NT2/D1 (cell line): ENCODE measurements around the gene DLG4.

Experiments used
- DNase-seq: peaks from one replicate; pipeline ENCODE4 v3.0.0-alpha.2; 2011; ENCODE audit warnings: low read depth, low spot score
- H3K27me3 ChIP-seq: 2 replicates; pipeline ENCODE4 v1.6.0; 2011; ENCODE audit warnings: mild to moderate bottlenecking; ENCODE audit not compliant: insufficient read length, insufficient read depth
- H3K36me3 ChIP-seq: 2 replicates; pipeline ENCODE4 v1.6.1; 2011; ENCODE audit warnings: mild to moderate bottlenecking, low read length, mixed read lengths; ENCODE audit not compliant: insufficient read depth, insufficient read length
- H3K4me1 ChIP-seq: 2 replicates; pipeline ENCODE4 v1.5.1; 2011; ENCODE audit not compliant: insufficient read depth, insufficient read length
- H3K4me3 ChIP-seq: 2 replicates; pipeline ENCODE4 v1.5.1; 2011; ENCODE audit warnings: low read depth; ENCODE audit not compliant: insufficient read length
- H3K9ac ChIP-seq: 2 replicates; pipeline ENCODE4 v1.6.0; 2011; ENCODE audit warnings: low read depth; ENCODE audit not compliant: insufficient read length
- H3K9me3 ChIP-seq: 2 replicates; pipeline ENCODE4 v1.5.1; 2011; ENCODE audit warnings: mild to moderate bottlenecking, low read length; ENCODE audit not compliant: insufficient read depth
- SUZ12 ChIP-seq: IDR thresholded peaks from 2 replicates; pipeline ENCODE4 v1.6.1; 2011; ENCODE audit not compliant: insufficient read length, insufficient read depth; ENCODE audit errors: extremely low read depth
- YY1 ChIP-seq: IDR thresholded peaks from 2 replicates; pipeline ENCODE4 v1.6.1; 2011; ENCODE audit not compliant: insufficient read length, insufficient read depth
- ZNF274 ChIP-seq: IDR thresholded peaks from 2 replicates; pipeline ENCODE4 v1.6.1; 2011; ENCODE audit warnings: mild to moderate bottlenecking, low read depth, low read length

DLG4 gene

GRCh38 chr17:7260651-7261378, 41.2 kb upstream of the DLG4 start:
- TF ChIP-seq SUZ12 (no peak), ZNF274 (no peak), YY1 (no peak)
- H3K36me3 ChIP-seq: peaks cover 40% of the 10 kb centered on the region
- peaks cover 2% of the 10 kb centered on the region for H3K4me1 ChIP-seq
- no peak for DNase-seq
- peak overlapping the region; percentile 59 for H3K4me3 ChIP-seq
- H3K9me3 ChIP-seq: no peaks in the 10 kb centered on the region
- peak overlapping the region; percentile 81 for H3K9ac ChIP-seq
- peaks cover 34% of the 10 kb centered on the region for H3K27me3 ChIP-seq

- peak overlapping the region; percentile 59 for H3K4me3 ChIP-seq
- H3K36me3 ChIP-seq: peaks cover 44% of the 10 kb centered on the region
- H3K4me1 ChIP-seq: peaks cover 2% of the 10 kb centered on the region
- no peaks in the 10 kb centered on the region for H3K9me3 ChIP-seq
- DNase-seq: no peak
- TF ChIP-seq SUZ12 (no peak), YY1 (no peak), ZNF274 (no peak)
- H3K9ac ChIP-seq: peak overlapping the region; percentile 81
- peaks cover 34% of the 10 kb centered on the region for H3K27me3 ChIP-seq
Measured at GRCh38 chr17:7260151-7260550, 40.5 kb upstream of the DLG4 start.

- H3K4me3 ChIP-seq: no peak overlapping the region
- no peak overlapping the region for H3K9ac ChIP-seq
- H3K9me3 ChIP-seq: no peaks in the 10 kb centered on the region
- H3K27me3 ChIP-seq: peaks cover 34% of the 10 kb centered on the region
- TF ChIP-seq SUZ12 (no peak), YY1 (no peak), ZNF274 (no peak)
- peaks cover 51% of the 10 kb centered on the region for H3K36me3 ChIP-seq
- DNase-seq: no peak
- H3K4me1 ChIP-seq: peaks cover 2% of the 10 kb centered on the region
Measured at GRCh38 chr17:7259555-7259889, 39.9 kb upstream of the DLG4 start.

- no peak overlapping the region for H3K4me3 ChIP-seq
- H3K9me3 ChIP-seq: no peaks in the 10 kb centered on the region
- peaks cover 56% of the 10 kb centered on the region for H3K36me3 ChIP-seq
- no peak for DNase-seq
- TF ChIP-seq YY1 (no peak), ZNF274 (no peak), SUZ12 (no peak)
- no peak overlapping the region for H3K9ac ChIP-seq
- H3K27me3 ChIP-seq: peaks cover 34% of the 10 kb centered on the region
- peaks cover 2% of the 10 kb centered on the region for H3K4me1 ChIP-seq
Measured at GRCh38 chr17:7258731-7259554, 39.3 kb upstream of the DLG4 start.

DNA sequence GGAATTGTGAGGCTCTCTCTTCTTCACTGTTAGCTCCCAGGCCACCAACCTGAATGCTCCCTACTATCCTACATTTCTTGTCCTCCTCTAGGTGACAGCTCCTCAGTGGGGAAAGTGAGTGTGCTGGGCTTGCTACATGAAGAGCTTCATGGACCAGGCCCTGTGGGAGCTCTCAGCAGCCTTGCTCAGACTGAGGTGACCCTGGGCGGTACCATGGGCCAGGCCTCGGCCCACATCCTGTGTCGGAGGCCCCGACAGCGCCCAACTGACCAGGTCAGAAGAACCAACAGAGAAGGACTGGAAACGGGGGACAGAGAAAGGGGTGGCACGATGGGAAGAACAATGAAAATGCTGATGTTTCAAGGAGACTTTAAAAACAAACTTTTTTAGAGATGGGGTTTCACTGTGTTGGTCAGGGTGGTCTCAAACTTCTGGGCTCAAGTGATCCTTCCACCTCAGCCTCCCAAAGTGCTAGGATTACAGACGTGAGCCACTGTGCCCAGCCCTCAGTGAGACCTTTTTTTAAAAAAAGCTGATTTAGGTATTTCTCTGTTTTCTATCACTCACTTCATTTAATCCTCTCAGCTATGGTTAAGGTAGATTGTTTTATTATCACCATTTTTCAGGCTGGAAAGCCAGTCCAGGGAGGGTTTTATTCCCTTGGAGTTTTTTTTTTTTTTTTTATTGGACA, 37.3 kb upstream of the DLG4 start:
- Histone ChIP-seq H3K9ac (no peak overlapping the region), H3K27me3 (peaks cover 14% of the 10 kb centered on the region), H3K4me3 (no peak overlapping the region), H3K4me1 (no peaks in the 10 kb centered on the region), H3K36me3 (peaks cover 63% of the 10 kb centered on the region), H3K9me3 (no peaks in the 10 kb centered on the region)
- TF ChIP-seq ZNF274: no peak
- no peak for TF ChIP-seq SUZ12
- no peak for TF ChIP-seq YY1
- no peak for DNase-seq

- no peak for TF ChIP-seq SUZ12
- TF ChIP-seq ZNF274: no peak
- no peak for TF ChIP-seq YY1
- H3K9me3 ChIP-seq: no peaks in the 10 kb centered on the region
- H3K27me3 ChIP-seq: no peaks in the 10 kb centered on the region
- peaks cover 4% of the 10 kb centered on the region for H3K4me1 ChIP-seq
- no peak for DNase-seq
- no peak overlapping the region for H3K4me3 ChIP-seq
- peaks cover 56% of the 10 kb centered on the region for H3K36me3 ChIP-seq
- H3K9ac ChIP-seq: no peak overlapping the region
Measured at GRCh38 chr17:7254511-7254910, 34.9 kb upstream of the DLG4 start.

DNA sequence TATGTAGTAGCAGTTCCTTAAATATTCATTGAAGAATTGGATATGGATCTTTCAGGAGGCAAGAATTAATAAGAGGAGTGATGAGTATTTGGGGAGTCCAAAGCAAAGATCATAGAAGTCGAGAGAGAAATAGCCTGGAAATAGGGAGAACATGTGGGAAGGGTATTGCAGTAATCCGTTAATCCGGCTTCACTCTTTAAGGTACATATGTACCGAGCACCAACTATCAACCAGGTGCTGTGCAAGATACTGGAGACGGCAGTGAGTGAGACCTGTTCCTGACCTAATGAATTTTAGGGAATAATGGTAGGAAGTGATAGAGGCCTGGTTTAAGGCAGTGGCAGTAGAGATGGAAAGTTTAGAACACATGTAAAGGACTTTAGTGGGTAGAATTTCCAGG, 33.4 kb upstream of the DLG4 start:
- Histone ChIP-seq H3K9ac (peak overlapping the region; percentile 93), H3K27me3 (no peaks in the 10 kb centered on the region), H3K4me3 (peak overlapping the region; percentile 80), H3K9me3 (no peaks in the 10 kb centered on the region), H3K36me3 (peaks cover 49% of the 10 kb centered on the region), H3K4me1 (peaks cover 4% of the 10 kb centered on the region)
- no peak for TF ChIP-seq ZNF274
- no peak for TF ChIP-seq YY1
- TF ChIP-seq SUZ12: no peak
- DNase-seq: no peak
